B cell (primary cell): ENCODE data around the gene GOSR2.

ENCODE experiments used
- CTCF ChIP-seq: fragments of 200-600 bp; IDR thresholded peaks from one replicate; pipeline ENCODE4 v1.8.0; 2022; ENCODE audit warnings: antibody characterized with exemption, mild to moderate bottlenecking
- EZH2 ChIP-seq: IDR thresholded peaks from 2 replicates; pipeline ENCODE4 v1.6.1; 2012; ENCODE audit warnings: borderline replicate concordance, low read depth, mild to moderate bottlenecking, moderate library complexity, low read length; ENCODE audit not compliant: insufficient read depth, poor library complexity, severe bottlenecking

DNA sequence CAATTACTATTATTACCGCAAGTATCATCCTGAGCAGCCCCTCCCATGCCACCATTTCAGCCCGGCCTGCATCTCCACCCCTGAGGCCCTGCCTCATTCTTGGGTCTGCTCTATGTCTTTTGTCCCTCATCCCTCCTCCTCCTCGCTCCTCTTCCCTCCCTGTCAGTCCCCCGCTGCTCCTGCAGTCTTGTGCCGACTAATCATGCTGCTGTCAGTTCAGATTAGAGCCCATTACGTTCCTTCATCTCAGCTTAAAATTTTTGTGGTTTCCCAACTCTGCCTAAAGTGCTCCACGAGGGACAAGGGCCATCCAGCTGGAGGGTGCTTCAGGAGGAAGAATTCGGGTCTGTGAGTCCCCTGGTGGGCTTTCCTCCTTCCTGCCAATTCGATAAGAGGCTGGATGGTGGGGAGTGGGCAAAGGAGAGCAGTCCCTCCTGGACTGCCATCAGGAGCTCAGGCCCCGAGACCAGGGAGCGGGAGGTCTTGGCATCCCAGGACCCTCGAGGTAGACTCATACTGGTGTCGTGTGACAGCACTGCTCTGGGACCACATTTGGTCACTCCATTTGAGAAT, 32.9 kb upstream of the GOSR2 start:
- TF ChIP-seq CTCF (no peak), EZH2 (no peak)
